Stomach (tissue), 9 donors: ENCODE measurements around the gene SPEG. TPM values are rescaled to one million over a fixed set of nuclear protein-coding genes. Genes with fewer than 3 reads are reported as not detected.

Experiments used
- DNase-seq, 2 donors: peaks; one replicate each; pipeline versions ENCODE4 v3.0.0 to v3.0.0-alpha.2; 2013 to 2019
- H3K27ac ChIP-seq, 5 donors: fragments of 200-600 bp in 4 of 5; sonication (generic) in 4 of 5; one replicate each; pipeline ENCODE4 v1.5.1; 2013 to 2019; ENCODE audit warnings: mild to moderate bottlenecking in 1 of 5, moderate library complexity in 1 of 5
- H3K27me3 ChIP-seq, 3 donors: fragments of 200-600 bp; sonication (generic); one replicate each; pipeline ENCODE4 v1.5.1; 2017 to 2019; ENCODE audit warnings: mixed run types in 1 of 3
- H3K36me3 ChIP-seq, 4 donors: fragments of 200-600 bp; sonication (generic); 1 replicate in 3 of 4; 2 replicates in 1 of 4; pipeline ENCODE4 v1.5.1; 2016 to 2019
- H3K4me1 ChIP-seq, 4 donors: fragments of 200-600 bp; sonication (generic); one replicate each; pipeline ENCODE4 v1.5.1; 2016 to 2019
- H3K4me3 ChIP-seq, 4 donors: fragments of 200-600 bp; sonication (generic) in 3 of 4; one replicate each; pipeline ENCODE4 v1.5.1; 2016 to 2019; ENCODE audit warnings: mild to moderate bottlenecking in 1 of 4
- H3K9me3 ChIP-seq, 4 donors: fragments of 200-600 bp; sonication (generic); one replicate each; pipeline ENCODE4 v1.5.1; 2016 to 2019
- EP300 ChIP-seq: sonication (generic); formaldehyde crosslinking; IDR thresholded peaks from one replicate; pipeline ENCODE4 v1.6.1; 2017; ENCODE audit warnings: antibody characterized with exemption
- POLR2A ChIP-seq, 4 donors: fragments of 450-650 bp; IDR thresholded peaks; one replicate each; pipeline ENCODE4 v1.6.1; 2016; ENCODE audit warnings: antibody characterized with exemption in 4 of 4, control low read depth in 2 of 4, mild to moderate bottlenecking in 1 of 4, moderate library complexity in 1 of 4
- POLR2AphosphoS5 ChIP-seq, 3 donors: sonication (generic); formaldehyde crosslinking; IDR thresholded peaks; one replicate each; pipeline ENCODE4 v1.6.1; 2016; ENCODE audit warnings: antibody characterized with exemption in 3 of 3
- WGBS, 5 donors: extraction: QIAGEN DNeasy Blood & Tissue Kit in 3 of 5; methylation state at CpG; one replicate each; pipeline versions ENCODE4 v1.1.5 to v1.1.7; 2013 to 2018; 5-methylcytosine and 5-hydroxymethylcytosine counted together
- intact Hi-C: fragments of 100-400 bp; cut with DNase I; formaldehyde crosslinking; loops from one replicate; pipeline ENCODE4 v1.15.1; 2023; ENCODE audit warnings: low total_unique reads
- polyA plus RNA-seq, 3 donors: library from polyadenylated mRNA; stranded (reverse); fragments of 200-250 nt; gene quantifications; one replicate each; pipeline ENCODE4 v1.2.3, GENCODE V29; 2013
- total RNA-seq, 5 donors: library from RNA; depleted of rRNA; stranded (reverse); fragments of >200 nt; gene quantifications; one replicate each; pipeline versions ENCODE4 v1.1.0 to v1.2.3, GENCODE V29; 2014 to 2016
- TF ChIP-seq, protein P1 (sequence below), 7 experiments: fragments of 450-650 bp in 4 of 7; fragments of 200-600 bp in 3 of 7; sonication (generic) in 3 of 7; IDR thresholded peaks; one replicate each; pipeline ENCODE4 v1.5.1; 2016 to 2019; ENCODE audit warnings: antibody characterized with exemption in 7 of 7, control low read depth in 2 of 7, mild to moderate bottlenecking in 1 of 7
- donor health status: healthy with polysubstance abuse.
- donor health status: Bipolar disorder and iron deficiency.
- donor health status: healthy.

Gene SPEG
- total and polyA plus RNA-seq, 8 donors, result 7.4 to 106 (median 27.2) TPM

DNA sequence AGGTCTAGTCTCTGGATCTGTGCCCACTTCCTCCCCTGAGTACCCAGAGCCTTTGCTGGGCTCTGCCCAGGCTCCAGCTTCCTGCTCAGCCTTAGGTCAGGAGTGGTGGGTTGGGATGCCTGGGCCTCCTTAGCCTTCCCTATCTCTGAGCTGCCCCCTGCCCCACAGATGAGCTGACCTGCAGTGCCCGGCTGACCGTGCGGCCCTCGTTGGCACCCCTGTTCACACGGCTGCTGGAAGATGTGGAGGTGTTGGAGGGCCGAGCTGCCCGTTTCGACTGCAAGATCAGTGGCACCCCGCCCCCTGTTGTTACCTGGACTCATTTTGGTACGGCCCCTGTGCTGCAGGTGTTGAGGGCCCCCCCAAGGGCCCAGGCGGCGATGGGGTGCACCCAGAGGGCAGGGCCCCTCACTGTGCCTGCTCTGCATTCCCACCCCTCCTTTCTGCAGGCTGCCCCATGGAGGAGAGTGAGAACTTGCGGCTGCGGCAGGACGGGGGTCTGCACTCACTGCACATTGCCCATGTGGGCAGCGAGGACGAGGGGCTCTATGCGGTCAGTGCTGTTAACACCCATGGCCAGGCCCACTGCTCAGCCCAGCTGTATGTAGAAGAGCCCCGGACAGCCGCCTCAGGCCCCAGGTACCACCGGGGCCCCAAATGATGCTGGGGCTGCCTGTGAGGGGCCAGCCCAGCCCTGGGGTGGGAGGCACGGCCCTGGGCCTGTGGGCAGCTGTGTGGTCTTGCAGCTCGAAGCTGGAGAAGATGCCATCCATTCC, 34.0 kb downstream of the SPEG start:
- WGBS, 5 donors, result 89 to 92% (median 92%) methylated on average over 17 to 23 of the region's 23 CpGs
- H3K27me3 ChIP-seq, result peaks cover 0 to 18% (median 0%) of the 10 kb centered on the region in 3 donors
- DNase-seq, result no peak
- peaks cover 0 to 48% (median 24%) of the 10 kb centered on the region in 4 donors for H3K4me1 ChIP-seq
- H3K9me3 ChIP-seq, result no peaks in the 10 kb centered on the region
- peak overlapping the region in 2 of 5 donors; percentile 23 to 51 for H3K27ac ChIP-seq
- no peak overlapping the region for H3K4me3 ChIP-seq
- TF ChIP-seq, protein P1, sequence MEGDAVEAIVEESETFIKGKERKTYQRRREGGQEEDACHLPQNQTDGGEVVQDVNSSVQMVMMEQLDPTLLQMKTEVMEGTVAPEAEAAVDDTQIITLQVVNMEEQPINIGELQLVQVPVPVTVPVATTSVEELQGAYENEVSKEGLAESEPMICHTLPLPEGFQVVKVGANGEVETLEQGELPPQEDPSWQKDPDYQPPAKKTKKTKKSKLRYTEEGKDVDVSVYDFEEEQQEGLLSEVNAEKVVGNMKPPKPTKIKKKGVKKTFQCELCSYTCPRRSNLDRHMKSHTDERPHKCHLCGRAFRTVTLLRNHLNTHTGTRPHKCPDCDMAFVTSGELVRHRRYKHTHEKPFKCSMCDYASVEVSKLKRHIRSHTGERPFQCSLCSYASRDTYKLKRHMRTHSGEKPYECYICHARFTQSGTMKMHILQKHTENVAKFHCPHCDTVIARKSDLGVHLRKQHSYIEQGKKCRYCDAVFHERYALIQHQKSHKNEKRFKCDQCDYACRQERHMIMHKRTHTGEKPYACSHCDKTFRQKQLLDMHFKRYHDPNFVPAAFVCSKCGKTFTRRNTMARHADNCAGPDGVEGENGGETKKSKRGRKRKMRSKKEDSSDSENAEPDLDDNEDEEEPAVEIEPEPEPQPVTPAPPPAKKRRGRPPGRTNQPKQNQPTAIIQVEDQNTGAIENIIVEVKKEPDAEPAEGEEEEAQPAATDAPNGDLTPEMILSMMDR (IDR thresholded peaks at IDR 0.05), result no peak
- peaks cover 0 to 58% (median 15%) of the 10 kb centered on the region in 4 donors for H3K36me3 ChIP-seq
- intact Hi-C loops, result no loop called here

DNA sequence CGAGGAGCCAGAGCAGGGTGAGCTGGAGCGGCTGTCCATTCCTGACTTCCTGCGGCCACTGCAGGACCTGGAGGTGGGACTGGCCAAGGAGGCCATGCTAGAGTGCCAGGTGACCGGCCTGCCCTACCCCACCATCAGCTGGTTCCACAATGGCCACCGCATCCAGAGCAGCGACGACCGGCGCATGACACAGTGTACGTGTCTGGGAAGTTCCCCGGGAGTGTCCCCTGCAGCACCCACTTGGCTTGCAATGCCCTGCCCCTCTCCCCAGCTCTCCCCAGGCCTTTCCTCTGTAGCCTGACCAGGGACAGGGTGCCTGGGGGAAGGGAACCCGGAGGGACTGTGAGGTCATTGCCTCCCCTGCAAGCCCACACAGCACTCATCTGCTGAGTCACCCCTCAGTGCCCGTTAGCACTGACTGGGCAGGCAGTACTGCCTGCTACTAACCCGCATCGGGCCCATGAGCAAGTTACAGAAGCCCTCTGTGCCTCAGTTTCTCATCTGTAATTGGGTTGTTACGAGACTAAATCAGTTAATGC, 34.6 kb downstream of the SPEG start:
- DNase-seq, result no peak
- Histone ChIP-seq H3K27me3 (peaks cover 0 to 21% (median 0%) of the 10 kb centered on the region in 3 donors), H3K4me3 (no peak overlapping the region), H3K4me1 (peaks cover 0 to 43% (median 20%) of the 10 kb centered on the region in 4 donors), H3K27ac (peak overlapping the region in 2 of 5 donors; percentile 23 to 47), H3K36me3 (peaks cover 0 to 60% (median 18%) of the 10 kb centered on the region in 4 donors), H3K9me3 (no peaks in the 10 kb centered on the region)
- TF ChIP-seq EP300 (no peak), POLR2AphosphoS5 (IDR thresholded peaks at IDR 0.05) (peak in 1 of 3 donors; percentile 10)
- intact Hi-C loops, result no loop called here
- WGBS, 5 donors, result 74 to 91% (median 89%) methylated on average over 4 to 16 of the region's 16 CpGs

GRCh38 chr2:219470429-219470828, 35.8 kb downstream of the SPEG start:
- TF ChIP-seq EP300, result no peak
- no peak for TF ChIP-seq POLR2AphosphoS5 (IDR thresholded peaks at IDR 0.05)
- TF ChIP-seq POLR2A (IDR thresholded peaks at IDR 0.05), result no peak
- TF ChIP-seq, protein P1 (IDR thresholded peaks at IDR 0.05), result no peak
- DNase-seq, result no peak
- H3K27ac ChIP-seq, result peak overlapping the region in 1 of 5 donors; percentile 23
- 60 to 76% (median 66%) methylated on average over 4 of the region's 4 CpGs for WGBS, 5 donors
- H3K4me3 ChIP-seq, result no peak overlapping the region
- H3K9me3 ChIP-seq, result no peaks in the 10 kb centered on the region
- H3K27me3 ChIP-seq, result peaks cover 0 to 22% (median 0%) of the 10 kb centered on the region in 3 donors
- peaks cover 0 to 36% (median 14%) of the 10 kb centered on the region in 4 donors for H3K4me1 ChIP-seq
- H3K36me3 ChIP-seq, result peaks cover 0 to 48% (median 12%) of the 10 kb centered on the region in 4 donors
- intact Hi-C loops, result no loop called here

DNA sequence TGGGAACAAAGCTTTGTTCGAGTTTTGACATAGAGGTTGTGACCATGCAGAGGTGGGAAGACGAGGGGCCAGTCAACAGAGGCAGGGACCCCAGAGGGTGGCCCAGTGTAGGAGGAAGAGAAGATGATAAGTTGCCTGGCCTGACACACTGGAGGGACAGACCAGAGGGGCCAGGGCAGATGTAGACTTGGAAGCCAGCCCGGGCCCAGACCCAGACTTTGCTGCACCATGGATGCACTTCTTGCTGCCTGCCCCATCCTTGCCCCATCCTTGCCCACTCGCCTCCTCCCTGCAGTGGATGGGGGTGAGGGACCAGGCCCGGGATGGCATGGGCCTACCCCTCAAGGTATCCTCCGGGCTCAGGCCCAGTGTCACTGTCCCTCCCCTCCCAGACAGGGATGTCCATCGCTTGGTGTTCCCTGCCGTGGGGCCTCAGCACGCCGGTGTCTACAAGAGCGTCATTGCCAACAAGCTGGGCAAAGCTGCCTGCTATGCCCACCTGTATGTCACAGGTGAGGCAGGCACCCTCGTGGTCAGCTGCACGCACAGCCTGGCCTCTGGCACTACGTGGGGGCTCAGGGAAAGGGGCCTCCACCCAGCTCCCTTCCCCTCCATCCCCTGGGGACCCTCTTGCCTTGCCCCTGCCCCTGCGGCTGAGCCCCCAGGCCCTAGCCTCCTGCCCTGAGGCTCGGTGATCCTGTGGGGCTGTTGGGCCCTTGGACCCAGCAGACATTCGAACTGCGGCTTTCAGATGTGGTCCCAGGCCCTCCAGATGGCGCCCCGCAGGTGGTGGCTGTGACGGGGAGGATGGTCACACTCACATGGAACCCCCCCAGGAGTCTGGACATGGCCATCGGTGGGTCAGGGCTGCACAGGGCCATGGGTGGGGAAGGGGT, 37.1 kb downstream of the SPEG start:
- peak overlapping the region in 1 of 5 donors; percentile 58 for H3K27ac ChIP-seq
- no peaks in the 10 kb centered on the region for H3K9me3 ChIP-seq
- intact Hi-C loops, result no loop called here
- DNase-seq, result no peak
- peaks cover 0 to 34% (median 6%) of the 10 kb centered on the region in 3 donors for H3K27me3 ChIP-seq
- TF ChIP-seq, protein P1 (IDR thresholded peaks at IDR 0.05), result no peak
- TF ChIP-seq POLR2A (IDR thresholded peaks at IDR 0.05), result no peak
- no peak for TF ChIP-seq POLR2AphosphoS5 (IDR thresholded peaks at IDR 0.05)
- no peak for TF ChIP-seq EP300
- WGBS, 5 donors, result 82 to 85% (median 83%) methylated on average over 21 to 22 of the region's 22 CpGs
- peaks cover 0 to 36% (median 17%) of the 10 kb centered on the region in 4 donors for H3K4me1 ChIP-seq
- H3K36me3 ChIP-seq, result peaks cover 0 to 37% (median 11%) of the 10 kb centered on the region in 4 donors
- H3K4me3 ChIP-seq, result no peak overlapping the region
